GM18909 (cell line): ENCODE measurements around the gene NDUFA8.

Experiments used
- ATAC-seq: cut with Tn5 transposase; IDR thresholded peaks from one replicate; pipeline ENCODE4 v1.9.1; 2021; ENCODE audit warnings: mild to moderate bottlenecking; ENCODE audit not compliant: unreplicated experiment, poor library complexity

The NDUFA8 gene

DNA sequence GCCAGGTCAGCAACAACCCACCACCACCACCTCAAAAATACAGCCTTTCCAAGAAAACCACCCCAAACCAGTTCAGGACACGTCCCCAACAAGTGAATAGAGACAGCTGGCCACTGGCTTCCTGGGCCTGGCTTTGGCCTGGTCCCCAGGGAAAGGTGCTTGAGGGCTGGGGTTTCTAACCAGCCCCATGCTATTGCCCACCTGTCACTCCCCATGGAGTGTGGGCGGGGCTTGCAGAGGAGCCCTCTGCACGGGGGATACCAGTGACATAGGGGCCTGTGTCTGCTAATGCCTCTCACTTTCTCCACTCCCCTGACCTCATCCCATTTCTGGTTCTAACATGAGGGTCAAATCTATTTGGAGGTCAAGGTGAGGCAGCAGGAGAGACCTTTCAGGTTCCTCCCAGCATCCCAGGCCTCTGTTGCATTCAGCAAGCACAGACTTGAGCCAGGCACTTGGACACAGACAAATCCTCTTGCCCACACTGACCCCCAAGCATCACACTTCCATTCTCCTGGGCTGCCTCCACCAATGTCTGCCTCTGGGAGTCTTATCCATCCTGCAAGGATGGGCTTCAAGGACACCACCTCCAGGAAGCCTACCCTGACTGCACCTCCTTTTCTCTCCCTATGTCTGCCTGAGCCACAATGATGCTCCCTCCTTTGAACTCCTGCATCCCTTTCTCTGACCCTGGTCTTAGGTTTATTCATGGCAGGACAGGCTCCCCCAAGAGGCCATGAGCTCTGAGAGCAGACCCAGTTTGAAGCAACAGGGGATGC lies 50.4 kb downstream of the NDUFA8 start:
- ATAC-seq = no peak

DNA sequence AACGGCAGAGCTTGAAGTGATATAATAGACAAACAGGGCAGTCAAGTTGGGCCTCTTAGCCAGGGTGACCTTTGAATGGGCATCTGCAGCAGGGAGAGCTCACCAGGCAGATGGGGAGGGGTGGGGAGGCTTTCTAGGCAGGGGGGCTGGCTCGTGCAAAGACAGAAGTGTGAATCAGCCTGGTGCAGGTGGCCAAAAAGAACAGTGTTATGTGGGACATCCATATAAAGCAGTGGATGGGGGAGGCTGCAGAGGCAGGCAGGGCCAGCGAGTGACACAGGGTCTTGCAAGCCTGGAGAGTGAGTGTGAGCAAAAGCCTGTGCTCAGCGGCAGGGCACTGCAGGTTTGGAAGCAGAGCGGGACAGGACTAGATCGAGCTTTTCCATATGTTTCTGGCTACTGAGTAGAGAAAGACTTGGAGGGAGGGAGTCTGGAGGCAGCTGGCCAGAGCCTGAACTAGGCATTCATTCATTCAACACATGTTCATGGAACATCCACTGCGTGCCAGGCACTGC lies 52.2 kb downstream of the NDUFA8 start:
- no peak for ATAC-seq

DNA sequence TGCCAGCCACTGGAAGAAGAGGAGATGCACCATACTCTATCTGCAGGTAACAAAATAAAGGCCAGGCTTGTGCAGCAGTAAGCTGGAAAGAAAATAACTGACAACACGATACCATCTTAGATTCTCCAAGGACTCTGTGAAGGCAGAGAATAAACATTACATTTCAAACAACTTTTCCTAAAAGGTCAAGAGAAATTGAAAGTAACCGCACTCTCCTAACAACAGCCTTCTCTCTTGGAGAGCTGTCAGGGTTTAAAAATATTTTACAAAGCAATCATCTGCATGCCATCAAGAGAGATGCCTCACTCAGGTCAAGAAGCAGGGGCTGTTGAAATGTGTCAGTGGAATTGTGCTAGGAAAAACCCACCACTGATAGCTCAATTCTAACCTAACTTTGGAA lies 53.0 kb downstream of the NDUFA8 start:
- ATAC-seq = no peak

DNA sequence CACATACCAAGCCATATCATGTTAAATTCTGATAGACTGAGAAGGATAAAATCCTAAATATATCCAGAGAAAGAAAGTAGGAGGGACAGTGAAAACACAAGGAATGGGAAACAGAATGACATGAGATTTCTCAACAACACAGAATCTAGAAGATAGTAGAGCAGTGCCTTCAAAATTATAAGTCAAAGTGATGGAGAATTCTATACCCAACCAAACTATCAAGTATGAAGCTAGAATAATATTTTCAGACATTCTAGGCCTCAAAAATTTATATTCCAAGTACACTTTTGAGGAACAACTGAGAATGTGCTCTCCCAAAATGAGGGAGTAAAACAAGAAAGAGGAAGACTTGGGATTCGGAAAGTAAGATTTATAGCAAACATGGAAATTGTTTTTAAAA lies 55.6 kb downstream of the NDUFA8 start:
- no peak for ATAC-seq

DNA sequence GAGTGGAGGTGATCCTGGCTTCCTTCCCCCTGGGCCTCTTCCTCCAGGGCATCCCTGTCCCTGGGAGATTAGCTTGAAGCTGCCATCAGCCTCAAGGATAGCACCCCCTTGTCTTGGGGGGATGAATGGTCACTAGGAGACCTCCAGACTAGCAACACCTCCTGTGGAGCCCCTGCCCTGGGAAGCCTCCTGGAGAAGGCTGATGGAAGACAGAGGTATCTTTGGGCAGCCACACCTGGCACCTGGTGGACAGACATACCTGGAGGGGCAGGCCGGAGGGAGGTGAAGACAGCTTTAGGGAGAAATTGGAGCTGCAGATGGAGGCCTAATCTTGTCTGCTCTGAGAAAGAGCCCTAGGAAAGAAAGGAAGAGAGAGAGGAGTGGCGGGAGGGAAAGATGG lies 57.4 kb downstream of the NDUFA8 start:
- ATAC-seq = no peak

DNA sequence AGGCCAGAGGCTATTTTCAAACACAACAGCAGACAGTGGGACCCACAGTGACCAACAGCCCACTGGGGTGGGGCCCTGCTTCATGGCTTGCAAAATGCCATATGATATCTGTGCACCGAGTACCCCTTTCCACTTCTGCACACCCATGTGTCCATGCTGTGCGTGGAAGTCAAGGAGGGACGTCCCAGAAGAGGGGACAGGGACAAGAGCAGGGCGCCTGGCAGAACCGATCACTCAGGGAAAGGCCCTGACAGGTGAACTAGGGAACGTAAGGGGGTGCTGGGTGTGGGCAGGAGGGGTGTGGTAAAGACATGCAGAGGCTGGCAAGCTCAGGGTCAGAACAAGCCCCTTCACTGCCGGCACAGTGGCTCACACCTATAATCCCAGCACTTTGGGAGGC lies 58.8 kb downstream of the NDUFA8 start:
- ATAC-seq = no peak

DNA sequence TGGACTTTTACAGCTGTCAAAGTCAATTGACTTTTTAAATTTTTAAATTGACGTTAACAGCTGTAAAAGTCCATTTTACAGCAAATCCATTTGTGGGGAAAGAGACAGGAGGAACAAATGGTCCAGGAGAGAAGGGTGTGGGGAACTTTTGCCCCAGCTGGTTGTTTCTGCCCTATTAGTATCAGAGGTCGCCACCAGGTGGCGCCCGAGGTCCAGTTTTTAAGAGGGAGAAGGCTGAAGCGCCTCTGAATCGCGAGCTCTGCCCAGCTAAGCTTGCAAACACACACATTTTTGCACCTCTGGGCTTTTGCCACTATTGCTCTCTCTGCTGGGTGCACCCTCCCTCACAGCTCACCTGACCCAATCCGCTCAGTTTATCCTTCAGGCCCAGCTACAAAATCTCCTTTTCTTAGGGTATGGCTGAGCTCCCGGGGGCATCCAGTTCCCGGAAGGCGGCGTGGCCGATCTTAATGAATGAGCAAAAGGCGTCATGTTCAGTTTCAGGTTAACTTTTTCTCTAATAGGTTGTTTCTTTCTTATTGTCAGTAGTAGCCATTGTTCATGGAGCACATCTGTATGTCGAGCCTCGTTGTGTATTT lies 60.2 kb downstream of the NDUFA8 start:
- ATAC-seq = peak; percentile 63

DNA sequence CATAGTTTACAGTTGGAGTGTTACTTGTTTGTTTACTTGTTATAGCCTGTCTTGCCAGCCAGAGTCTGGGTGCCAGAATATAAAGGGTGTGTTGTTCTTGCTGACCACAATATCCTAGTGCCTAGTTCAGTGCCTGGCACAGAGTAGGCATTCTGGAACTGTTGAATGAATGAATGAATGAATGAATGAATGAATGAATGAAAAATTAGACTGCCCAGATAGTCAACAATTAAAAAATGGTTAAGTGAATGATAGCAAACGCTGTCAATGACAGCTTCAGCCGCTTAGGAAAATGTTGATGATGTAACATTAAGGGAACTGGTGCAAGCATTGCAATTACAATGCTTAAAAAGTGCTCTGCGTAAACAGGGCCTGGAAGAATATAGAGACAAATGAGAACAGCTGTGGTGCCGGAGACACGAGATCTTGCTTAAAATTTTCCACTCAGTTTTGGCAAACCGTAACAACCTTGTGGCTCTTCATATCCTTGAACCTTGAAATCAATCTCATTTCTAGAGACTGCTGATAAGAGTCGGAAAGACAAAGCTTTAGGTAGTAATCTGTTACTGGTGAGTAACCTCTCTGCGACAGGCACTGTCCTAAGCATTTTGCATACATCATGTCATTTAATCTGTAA lies 61.8 kb downstream of the NDUFA8 start:
- ATAC-seq = no peak

DNA sequence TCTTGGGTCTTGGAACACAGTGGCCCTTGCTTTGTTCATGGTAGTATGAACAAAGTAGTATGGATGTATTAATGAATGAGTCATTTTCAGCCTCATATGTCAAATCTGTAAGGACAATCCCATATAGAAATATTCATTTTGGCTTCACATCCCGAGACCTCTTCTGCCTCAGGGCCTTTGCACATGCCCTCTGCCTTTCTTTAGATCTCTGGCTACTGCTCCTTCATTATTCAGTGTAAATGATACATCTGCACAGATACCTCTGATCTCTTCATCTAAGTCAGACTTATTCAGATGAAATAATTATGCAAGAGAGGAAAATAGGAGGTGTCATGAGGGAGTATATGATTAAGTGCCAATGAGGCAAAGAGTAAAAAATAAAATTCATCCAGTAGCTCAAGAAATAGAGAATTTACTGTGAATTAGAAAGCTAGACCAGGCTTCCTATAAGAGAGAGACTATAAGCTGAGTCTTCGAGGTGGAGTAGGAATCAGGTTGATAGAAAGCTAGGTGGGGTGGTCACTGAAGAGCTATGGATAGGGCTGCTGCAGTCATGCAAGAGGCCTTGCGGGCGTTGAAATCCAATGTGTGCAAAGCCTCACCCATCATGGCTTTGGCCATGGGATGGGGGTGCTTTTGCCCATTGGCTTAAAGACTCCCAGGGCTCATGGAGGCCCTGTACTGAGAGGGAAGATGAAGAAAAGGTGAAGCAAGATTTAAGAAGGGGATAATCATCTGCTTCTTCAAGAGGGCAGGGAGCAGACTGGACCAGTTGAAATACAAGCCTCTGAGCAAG lies 62.8 kb downstream of the NDUFA8 start:
- no peak for ATAC-seq

DNA sequence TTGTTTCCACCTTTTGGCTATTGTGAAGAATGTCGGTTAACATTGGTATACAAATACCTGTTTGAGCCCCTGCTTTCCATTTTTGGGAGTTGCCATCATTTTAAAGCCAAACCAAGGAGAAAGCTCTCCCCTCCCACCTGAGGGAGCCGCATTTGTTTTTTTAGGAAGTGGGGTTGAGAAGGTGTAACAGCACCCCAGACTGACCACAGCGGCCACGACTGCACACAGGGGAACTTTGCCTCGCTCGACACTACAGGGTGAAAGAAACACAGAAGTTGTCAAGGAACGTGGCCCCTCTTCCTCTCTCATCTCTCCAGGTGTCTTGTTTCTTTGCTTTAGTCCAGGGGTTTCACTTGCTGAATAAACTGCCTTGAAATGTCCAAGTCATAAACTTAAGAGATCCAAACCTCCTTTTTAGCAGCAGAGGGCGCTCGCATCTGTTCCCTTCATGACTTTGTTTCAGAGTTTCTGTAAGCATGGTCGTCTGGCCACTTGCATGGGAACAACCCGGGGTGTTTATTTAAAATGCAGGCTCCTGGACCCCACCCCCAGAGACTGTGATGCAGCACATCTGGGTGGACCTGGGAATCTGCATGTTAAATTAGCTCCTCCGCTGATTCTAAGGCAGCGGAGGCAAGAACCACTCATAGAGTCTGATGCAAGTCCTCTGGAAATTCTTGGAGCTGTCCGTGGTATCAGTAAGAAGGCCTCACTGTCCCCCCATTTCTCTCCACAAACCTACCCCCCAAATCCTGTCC lies 64.4 kb downstream of the NDUFA8 start:
- no peak for ATAC-seq
